ENCODE data around the gene KLHL34. TPM values are rescaled to one million over a fixed set of nuclear protein-coding genes. Genes with fewer than 3 reads are reported as not detected.

The KLHL34 gene
- total and polyA plus RNA-seq, 2 experiments from 2014 or later, result not detected

- H3K9me3 ChIP-seq (ENCODE audit: low read depth), result no peaks in the 10 kb centered on the region
- H3K4me2 ChIP-seq, result no peak overlapping the region
- no peaks in the 10 kb centered on the region for H3K36me3 ChIP-seq (replicated peaks; ENCODE audit: insufficient read depth, low read depth)
- TF ChIP-seq EZH2phosphoT487 (IDR thresholded peaks at IDR 0.05; ENCODE audit: low read depth, severe bottlenecking, unreplicated experiment) (no peak), CTCF (IDR thresholded peaks at IDR 0.05; ENCODE audit: poor library complexity) (no peak)
- H3K27me3 ChIP-seq, result no peaks in the 10 kb centered on the region
- H3K27ac ChIP-seq, result no peak overlapping the region
- no peaks in the 10 kb centered on the region for H3K4me1 ChIP-seq (ENCODE audit: insufficient read depth)
- no peak overlapping the region for H3K4me3 ChIP-seq
- H3K9me2 ChIP-seq (replicated peaks; ENCODE audit: insufficient read depth), result no peaks in the 10 kb centered on the region
- DNase-seq (ENCODE audit: low spot score), result no peak
- H4K20me1 ChIP-seq (ENCODE audit: insufficient read depth, poor library complexity, severe bottlenecking), result no peaks in the 10 kb centered on the region
- H2AFZ ChIP-seq, result no peak overlapping the region
- H3K79me2 ChIP-seq, result no peaks in the 10 kb centered on the region
Measured at GRCh38 chrX:21623778-21624501, 34.2 kb downstream of the KLHL34 start.

GRCh38 chrX:21620234-21620633 lies 37.9 kb downstream of the KLHL34 start:
- H2AFZ ChIP-seq, result no peak overlapping the region
- DNase-seq (ENCODE audit: low spot score), result no peak
- WGBS (ENCODE audit: low lambda C conversion rate, missing lambda C conversion rate), result 85% methylated on average over 2 of the region's 2 CpGs

GRCh38 chrX:21616386-21616785 lies 41.7 kb downstream of the KLHL34 start:
- Histone ChIP-seq H3K9me2 (replicated peaks; ENCODE audit: insufficient read depth) (no peaks in the 10 kb centered on the region), H3K27ac (no peak overlapping the region), H3K4me3 (no peak overlapping the region), H3K27me3 (no peaks in the 10 kb centered on the region), H3K36me3 (replicated peaks; ENCODE audit: insufficient read depth, low read depth) (no peaks in the 10 kb centered on the region), H3K9me3 (ENCODE audit: low read depth) (no peaks in the 10 kb centered on the region), H3K79me2 (no peaks in the 10 kb centered on the region), H4K20me1 (ENCODE audit: insufficient read depth, poor library complexity, severe bottlenecking) (no peaks in the 10 kb centered on the region), H3K4me2 (no peak overlapping the region), H3K4me1 (ENCODE audit: insufficient read depth) (no peaks in the 10 kb centered on the region), H2AFZ (no peak overlapping the region)
- TF ChIP-seq EZH2phosphoT487 (IDR thresholded peaks at IDR 0.05; ENCODE audit: low read depth, severe bottlenecking, unreplicated experiment) (no peak), EZH2 (IDR thresholded peaks at IDR 0.05; ENCODE audit: borderline replicate concordance) (no peak), CTCF (IDR thresholded peaks at IDR 0.05; ENCODE audit: poor library complexity) (no peak)
- no peak for DNase-seq (ENCODE audit: low spot score)
- WGBS (ENCODE audit: low lambda C conversion rate, missing lambda C conversion rate), result 73% methylated on average over 1 of the region's 1 CpG

More at GRCh38 chrX:21620234-21620633, 37.9 kb downstream of the KLHL34 start:
- Histone ChIP-seq H3K4me2 (no peak overlapping the region), H3K36me3 (replicated peaks; ENCODE audit: insufficient read depth, low read depth) (no peaks in the 10 kb centered on the region), H4K20me1 (ENCODE audit: insufficient read depth, poor library complexity, severe bottlenecking) (no peaks in the 10 kb centered on the region), H3K27me3 (no peaks in the 10 kb centered on the region), H3K4me1 (ENCODE audit: insufficient read depth) (no peaks in the 10 kb centered on the region), H3K9me3 (ENCODE audit: low read depth) (no peaks in the 10 kb centered on the region), H3K79me2 (no peaks in the 10 kb centered on the region), H3K27ac (no peak overlapping the region), H3K9me2 (replicated peaks; ENCODE audit: insufficient read depth) (no peaks in the 10 kb centered on the region), H3K4me3 (no peak overlapping the region)
- TF ChIP-seq EZH2 (IDR thresholded peaks at IDR 0.05; ENCODE audit: borderline replicate concordance), result no peak
- TF ChIP-seq EZH2phosphoT487 (IDR thresholded peaks at IDR 0.05; ENCODE audit: low read depth, severe bottlenecking, unreplicated experiment), result no peak
- TF ChIP-seq CTCF (IDR thresholded peaks at IDR 0.05; ENCODE audit: poor library complexity), result no peak

Data from hepatocyte (in vitro differentiated cells).